GM18951 (cell line): ENCODE measurements around the gene WDR5.

Source experiments
- POLR2A ChIP-seq: IDR thresholded peaks from 4 replicates; pipeline ENCODE4 v1.6.1; 2011; ENCODE audit warnings: mild to moderate bottlenecking; ENCODE audit not compliant: insufficient read length, insufficient read depth; ENCODE audit errors: extremely low read depth
- in situ Hi-C: fragments of 300-500 bp; cut with MboI; formaldehyde crosslinking; loops from one replicate; pipeline ENCODE4 v1.12.0; 2022; ENCODE audit warnings: low sequenced_read_pairs, mixed read lengths, inconsistent platforms; ENCODE audit not compliant: unreplicated experiment

WDR5 gene

DNA sequence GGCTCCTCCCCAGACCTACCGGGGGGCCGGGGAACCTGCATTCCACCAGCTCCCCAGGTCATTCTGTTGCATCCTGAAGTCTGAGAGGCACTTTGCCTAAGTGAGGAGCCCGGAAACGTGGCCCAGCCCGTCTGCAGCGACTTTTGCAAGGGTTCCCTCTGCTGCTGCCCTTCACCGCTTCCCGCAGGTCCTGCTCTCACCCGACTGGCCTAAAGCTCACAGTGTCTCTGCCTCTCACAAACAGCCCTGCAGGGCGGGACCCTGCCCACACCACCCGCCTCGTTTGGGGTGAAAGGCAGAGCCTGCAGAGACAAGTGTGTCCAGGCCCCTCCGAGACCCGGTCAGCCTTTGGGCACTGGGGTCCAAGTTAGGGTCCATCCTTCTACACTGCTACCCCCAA is 9.5 kb upstream of the WDR5 start:
- TF ChIP-seq POLR2A: no peak
- in situ Hi-C loops: no loop called here

- no peak for TF ChIP-seq POLR2A
- in situ Hi-C loops: no loop called here
Measured at GRCh38 chr9:134127065-134127580, 8.8 kb upstream of the WDR5 start.

DNA sequence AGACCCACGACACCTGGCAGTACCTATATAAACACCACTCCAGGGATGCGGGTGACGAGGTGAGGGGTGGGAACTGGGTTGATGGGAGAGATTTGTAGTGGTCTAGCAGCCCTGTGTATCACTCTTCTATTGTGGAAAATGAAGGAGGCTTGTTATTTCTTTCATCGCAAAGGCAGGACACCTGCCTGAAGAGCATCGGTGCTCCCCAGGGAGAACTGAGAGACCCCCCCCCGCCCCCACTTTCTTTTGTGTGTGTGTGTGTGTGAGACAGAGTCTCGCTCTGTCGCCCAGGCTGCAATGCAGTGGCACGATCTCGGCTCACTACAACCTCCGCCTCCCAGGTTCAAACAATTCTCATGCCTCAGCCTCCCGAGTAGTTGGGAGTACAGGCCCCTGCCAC is 8.3 kb upstream of the WDR5 start:
- in situ Hi-C loops: no loop called here
- TF ChIP-seq POLR2A: no peak

- no peak for TF ChIP-seq POLR2A
- in situ Hi-C loops: no loop called here
Measured at GRCh38 chr9:134128727-134129679, 6.9 kb upstream of the WDR5 start.

GRCh38 chr9:134130503-134131375 is 5.1 kb upstream of the WDR5 start:
- no peak for TF ChIP-seq POLR2A
- in situ Hi-C loops: no loop called here

DNA sequence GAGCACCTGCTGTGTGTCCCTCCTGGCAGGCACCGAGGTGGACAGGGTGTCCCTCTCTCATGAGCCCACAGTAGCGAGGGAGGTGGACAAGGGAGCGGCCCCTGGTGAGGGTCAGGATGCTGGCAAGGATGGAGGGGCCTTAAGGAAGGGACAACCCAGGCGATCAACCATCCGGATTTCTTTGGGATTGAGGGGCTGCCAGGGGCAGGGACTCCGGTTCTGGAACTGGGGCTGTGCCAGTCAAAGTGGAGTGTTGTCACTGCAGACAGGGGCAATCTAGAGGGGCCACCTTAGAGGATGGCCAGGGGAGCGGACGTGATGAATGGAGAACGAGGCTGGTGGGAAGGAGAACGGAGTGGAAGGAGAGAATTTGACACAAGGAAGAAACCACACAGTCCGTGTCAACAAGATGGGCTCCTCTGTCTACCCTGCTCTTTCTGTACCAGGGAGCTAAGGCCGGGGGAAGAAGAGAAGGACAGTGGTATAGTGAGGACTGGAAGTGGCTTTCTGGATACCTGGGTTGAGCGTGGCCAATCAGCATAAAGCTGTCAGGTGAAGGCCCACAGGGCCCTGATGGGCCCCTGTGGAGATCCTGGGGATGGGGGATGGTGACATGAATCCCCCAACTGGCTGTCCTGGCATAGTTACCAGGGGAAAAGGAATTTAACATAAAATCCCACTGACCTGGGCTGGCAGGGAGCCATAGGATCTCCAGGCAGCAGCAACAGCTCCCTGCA is 4.2 kb upstream of the WDR5 start:
- TF ChIP-seq POLR2A: no peak
- in situ Hi-C loops: no loop called here

- no peak for TF ChIP-seq POLR2A
- in situ Hi-C loops: no loop called here
Measured at GRCh38 chr9:134132208-134132870, 3.5 kb upstream of the WDR5 start.

DNA sequence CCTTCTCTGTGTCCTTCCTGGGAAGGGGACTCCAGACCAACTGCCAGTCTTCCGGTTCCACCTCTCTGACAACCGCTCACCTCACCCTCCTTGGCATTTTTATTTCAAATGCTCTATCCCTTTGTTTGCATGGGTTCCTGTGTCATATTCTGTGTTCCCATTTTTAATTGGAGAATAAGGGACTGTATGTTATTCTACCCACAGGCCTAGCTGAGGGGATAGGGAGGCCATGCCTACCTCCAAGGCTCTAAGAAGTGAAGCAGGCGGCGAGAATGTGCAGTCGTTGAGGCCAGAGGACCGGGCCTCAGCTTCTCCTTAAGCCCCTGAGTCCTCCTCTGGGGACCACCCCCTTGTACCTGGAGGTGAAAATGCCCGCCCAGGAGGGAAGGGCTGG is 936 bp upstream of the WDR5 start:
- in situ Hi-C loops: no loop called here

DNA sequence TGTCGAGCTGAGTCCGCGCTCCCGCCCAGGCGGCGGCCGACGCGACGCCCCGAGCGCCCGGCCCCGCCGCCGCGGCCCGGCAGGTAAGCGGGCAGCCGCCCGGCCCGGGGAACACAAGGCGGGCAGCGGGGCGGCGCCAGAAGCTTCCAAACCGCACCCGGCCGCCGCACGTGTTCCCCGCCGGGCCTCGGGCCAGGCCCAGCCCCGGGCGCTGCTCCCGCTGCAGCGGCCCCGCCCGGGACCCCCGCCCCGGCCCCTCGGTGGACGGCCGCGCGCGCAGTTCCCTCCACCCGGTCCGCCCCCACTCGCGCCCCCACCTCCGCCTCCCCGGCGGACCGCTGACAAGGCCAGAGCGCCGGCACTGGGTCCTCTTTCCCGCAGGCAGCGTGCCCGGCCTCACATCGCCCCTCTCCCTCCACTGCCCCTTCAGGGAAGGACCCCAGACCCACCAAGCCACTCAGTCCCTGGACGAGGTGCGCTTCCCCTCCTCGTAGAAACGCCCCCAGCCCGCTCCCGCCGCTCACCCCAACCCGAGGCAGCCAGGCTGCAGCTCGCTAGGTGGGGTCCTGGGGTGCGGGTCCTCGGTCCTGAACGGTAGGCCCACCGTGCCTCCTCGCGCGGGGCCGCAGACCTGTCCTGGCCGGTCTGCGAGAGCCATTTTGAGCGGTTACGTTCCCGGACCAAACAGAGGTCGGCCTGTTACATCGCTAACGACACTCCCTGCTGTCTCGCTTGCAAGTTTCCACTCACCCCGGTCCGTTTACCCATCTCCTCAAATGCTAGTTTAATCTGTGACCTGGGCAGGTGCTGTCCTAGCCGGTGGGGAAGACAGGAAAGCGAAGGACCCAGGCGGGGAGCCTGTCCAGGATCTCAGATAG is 475 bp downstream of the WDR5 start:
- peak; percentile 69 for TF ChIP-seq POLR2A
- in situ Hi-C loops: no loop called here

More for the DNA sequence above, 936 bp upstream of the WDR5 start:
- TF ChIP-seq POLR2A: no peak

GRCh38 chr9:134136996-134137299 is 1.1 kb downstream of the WDR5 start:
- in situ Hi-C loops: no loop called here
- TF ChIP-seq POLR2A: no peak

GRCh38 chr9:134138292-134138691 is 2.4 kb downstream of the WDR5 start:
- TF ChIP-seq POLR2A: no peak
- in situ Hi-C loops: no loop called here

- TF ChIP-seq POLR2A: no peak
- in situ Hi-C loops: no loop called here
Measured at GRCh38 chr9:134139081-134139480, 3.2 kb downstream of the WDR5 start.
